ENCODE results near the gene DFFA. TPM values are rescaled to one million over a fixed set of nuclear protein-coding genes. Genes with fewer than 3 reads are reported as not detected.
"Not testable (repeated sequence)": the region's sequence is repeated elsewhere in the genome, so short reads cannot be mapped to it uniquely, and the experiment has no call there.

Gene DFFA
- total RNA-seq, 2 experiments from 2014 or later, result 102 to 103 TPM

DNA sequence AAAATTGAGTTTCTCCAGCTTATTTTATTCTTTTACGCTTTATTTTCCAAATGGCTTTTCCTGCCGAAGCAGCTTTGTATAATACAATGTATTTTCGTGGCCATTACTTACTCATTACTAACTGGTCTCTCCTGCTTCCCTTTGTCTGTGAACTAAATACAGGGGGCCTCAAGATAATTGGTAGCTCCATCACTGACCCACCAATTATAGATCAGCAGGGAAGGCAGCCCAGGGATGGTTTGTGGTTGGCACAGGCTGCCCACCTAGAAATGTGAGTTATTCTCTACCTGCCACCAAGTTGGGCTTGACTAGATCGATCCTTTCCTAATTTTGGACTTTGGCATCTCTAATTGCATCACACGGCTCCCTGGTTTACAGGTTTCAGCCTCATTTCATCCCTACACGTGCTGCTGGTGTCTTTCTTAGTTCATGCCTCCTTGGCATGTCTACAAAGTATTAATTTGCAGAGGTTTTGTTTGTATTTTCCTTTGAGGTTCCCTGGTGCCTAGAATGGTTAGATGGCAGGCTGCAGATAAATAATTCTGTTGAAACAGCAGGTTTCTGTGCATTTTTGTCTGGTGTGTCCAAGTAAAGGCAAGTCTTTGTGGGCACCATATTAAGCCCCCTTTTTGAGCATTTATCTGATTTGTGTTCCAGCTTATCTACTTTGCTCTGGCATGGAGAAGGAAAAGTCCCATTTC is 37.6 kb upstream of the DFFA start:
- Mint-ChIP-seq H3K27me3 (no peaks in the 10 kb centered on the region), H3K4me3 (peak overlapping the region; percentile 40), H3K36me3 (no peaks in the 10 kb centered on the region), H3K27ac (peak overlapping the region; percentile 91), H3K4me1 (peaks cover 63% of the 10 kb centered on the region), H3K9me3 (no peaks in the 10 kb centered on the region)
- DNase-seq, result no peak

DNA sequence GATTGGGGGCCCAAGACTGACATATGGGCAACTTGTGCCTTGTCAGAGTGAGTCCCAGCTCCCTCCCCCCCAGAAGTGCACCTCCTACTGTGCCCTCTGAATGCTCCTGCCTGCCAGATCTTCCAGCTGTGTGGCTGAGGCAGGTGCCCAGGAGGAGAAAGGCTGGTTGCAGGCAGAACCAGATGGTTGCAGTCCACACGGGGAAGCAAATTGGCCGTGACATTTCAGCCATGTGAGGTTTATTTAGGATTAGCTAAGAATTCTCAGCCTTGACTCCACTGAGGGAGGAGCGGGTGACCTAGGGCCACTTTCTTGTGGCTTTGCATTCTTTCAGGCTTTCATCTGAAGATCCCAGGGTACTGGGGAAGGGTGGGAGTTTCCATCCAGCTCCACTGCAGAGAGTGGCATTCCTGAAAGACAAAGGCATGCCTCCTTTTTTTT is 36.2 kb upstream of the DFFA start:
- no peaks in the 10 kb centered on the region for H3K27me3 Mint-ChIP-seq
- H3K4me3 Mint-ChIP-seq, result no peak overlapping the region
- DNase-seq, result no peak
- H3K36me3 Mint-ChIP-seq, result no peaks in the 10 kb centered on the region
- no peaks in the 10 kb centered on the region for H3K9me3 Mint-ChIP-seq
- H3K27ac Mint-ChIP-seq, result no peak overlapping the region
- peaks cover 54% of the 10 kb centered on the region for H3K4me1 Mint-ChIP-seq

DNA sequence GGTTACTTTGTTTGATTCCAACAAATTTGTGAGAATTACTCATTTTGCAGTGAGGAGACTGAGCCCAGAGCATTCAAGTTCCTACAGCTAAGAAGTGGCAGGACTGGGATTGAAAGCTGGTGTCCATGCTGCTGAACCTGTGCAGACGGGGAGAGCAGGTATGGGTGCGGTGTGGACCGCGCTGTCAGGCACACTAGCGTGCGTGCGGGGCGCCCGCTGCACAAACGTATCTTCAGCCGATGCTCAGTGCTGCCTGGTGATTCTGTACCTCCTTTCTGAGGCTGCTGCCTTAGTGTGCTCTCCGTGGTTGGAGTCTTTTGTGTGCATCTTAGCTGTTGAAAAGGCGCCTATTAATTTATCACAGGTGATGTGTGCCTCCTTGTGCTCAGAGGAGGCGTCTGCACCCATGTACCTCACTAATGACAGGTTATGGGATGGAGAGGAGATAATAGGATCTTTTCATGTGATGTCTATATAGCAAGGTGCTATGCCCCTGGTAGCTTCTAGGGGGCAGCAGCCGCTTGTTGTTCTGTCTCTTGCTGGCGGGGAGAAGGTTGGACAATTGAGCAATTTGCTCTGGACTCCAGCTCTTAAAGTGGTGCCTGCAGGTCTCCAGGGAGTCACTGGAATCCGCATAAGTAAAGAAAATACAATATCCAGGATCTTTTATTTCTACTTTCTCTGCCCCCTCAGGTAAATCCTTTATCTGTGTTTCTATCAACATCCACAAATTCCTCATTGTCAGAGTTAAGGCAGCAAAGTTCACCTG is 35.0 kb upstream of the DFFA start:
- peak; percentile 35 for DNase-seq
- no peaks in the 10 kb centered on the region for H3K9me3 Mint-ChIP-seq
- peaks cover 45% of the 10 kb centered on the region for H3K4me1 Mint-ChIP-seq
- H3K4me3 Mint-ChIP-seq, result no peak overlapping the region
- H3K27me3 Mint-ChIP-seq, result no peaks in the 10 kb centered on the region
- H3K36me3 Mint-ChIP-seq, result no peaks in the 10 kb centered on the region
- H3K27ac Mint-ChIP-seq, result no peak overlapping the region

DNA sequence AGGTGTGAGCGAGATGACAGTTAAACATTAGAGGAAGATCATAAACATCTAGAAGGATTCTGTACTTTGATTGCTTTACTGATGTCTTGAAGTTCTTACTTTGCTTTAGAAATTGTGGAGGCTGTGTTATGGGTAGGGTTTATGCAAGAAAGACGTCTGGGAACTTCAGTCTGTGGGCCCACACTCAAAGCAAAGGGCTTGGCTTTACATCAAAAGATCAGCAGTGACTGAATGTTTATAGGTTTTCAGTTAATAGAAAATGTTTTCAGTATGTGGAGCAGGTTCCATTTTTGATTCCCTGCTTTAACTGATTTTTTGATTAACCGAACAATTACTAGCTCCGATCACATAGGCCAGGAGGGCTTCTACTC is 34.3 kb upstream of the DFFA start:
- Mint-ChIP-seq H3K4me1 (peaks cover 44% of the 10 kb centered on the region), H3K9me3 (no peaks in the 10 kb centered on the region), H3K36me3 (no peaks in the 10 kb centered on the region), H3K27me3 (no peaks in the 10 kb centered on the region), H3K4me3 (no peak overlapping the region), H3K27ac (no peak overlapping the region)
- DNase-seq, result no peak

DNA sequence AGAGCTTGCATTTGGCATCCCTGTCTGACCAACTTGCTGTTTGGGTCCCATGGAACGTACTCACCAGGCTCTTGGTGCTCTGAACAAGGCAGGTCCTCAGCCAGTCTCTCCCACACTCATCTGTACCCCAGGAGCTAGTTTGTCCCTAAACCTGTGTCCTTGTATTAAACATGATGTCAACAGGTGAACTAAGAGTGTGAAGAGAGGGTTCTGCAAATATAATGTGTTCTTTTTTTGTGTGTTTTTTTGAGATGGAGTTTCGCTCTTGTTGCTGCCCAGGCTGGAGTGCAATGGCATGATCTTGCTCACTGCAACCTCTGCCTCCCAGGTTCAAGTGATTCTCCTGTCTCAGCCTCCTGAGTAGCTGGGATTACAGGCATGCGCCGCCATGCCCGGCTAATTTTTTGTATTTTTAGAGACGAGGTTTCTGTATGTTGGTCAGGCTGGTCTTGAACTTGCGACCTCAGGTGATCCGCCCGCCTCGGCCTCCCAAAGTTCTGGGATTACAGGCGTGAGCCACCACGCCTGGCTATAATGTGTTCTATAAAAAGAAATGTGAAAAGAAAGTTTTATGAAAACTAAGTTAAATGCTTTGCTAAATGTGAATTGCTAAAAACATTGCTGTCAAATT is 33.8 kb upstream of the DFFA start:
- H3K27me3 Mint-ChIP-seq, H3K4me3 Mint-ChIP-seq, H3K36me3 Mint-ChIP-seq, H3K27ac Mint-ChIP-seq, H3K9me3 Mint-ChIP-seq, DNase-seq: not testable (repeated sequence)
- peaks cover 39% of the 10 kb centered on the region for H3K4me1 Mint-ChIP-seq

DNA sequence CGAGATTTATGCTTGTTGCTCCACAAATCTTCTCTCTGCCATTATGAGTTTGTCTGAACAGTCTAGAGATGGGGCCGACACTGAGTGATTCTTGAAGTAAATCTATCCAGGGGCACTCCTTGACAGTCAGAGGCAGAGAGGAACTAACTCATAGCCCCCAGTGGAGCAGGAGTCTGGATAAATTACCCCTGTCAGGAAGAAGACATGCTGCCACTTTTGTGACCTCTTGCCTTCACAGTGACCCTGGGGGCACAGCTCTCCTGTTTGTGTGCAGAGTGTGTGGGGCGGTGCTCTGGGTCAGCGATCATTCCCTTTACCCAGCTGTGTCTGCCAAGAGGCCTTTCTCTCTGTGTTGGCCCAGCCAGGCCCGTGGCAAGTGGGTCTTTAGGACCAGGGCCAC is 31.9 kb upstream of the DFFA start:
- no peak for DNase-seq
- Mint-ChIP-seq H3K9me3 (no peaks in the 10 kb centered on the region), H3K27me3 (no peaks in the 10 kb centered on the region), H3K4me3 (no peak overlapping the region), H3K27ac (no peak overlapping the region), H3K4me1 (peaks cover 32% of the 10 kb centered on the region), H3K36me3 (peaks cover under 1% of the 10 kb centered on the region)

DNA sequence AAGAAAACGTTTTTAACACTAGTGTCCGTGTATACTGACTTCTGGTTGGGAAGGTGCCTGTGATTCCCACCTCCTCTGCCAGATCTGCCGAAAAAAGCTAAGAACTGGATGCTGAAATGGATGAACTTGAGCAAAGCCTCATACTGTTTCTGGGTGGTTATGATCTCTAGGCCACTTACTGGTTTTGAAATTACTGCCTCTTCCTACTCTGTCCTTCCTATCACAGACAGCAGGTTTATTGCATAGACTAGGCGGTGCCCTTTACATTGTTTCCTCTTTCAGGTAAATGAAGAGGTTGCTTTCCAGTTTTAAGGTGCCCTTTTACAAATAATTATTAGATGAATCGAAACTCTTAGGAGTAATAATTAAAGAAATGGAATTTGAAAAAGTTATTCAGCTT is 29.9 kb upstream of the DFFA start:
- no peak overlapping the region for H3K4me3 Mint-ChIP-seq
- peaks cover 43% of the 10 kb centered on the region for H3K4me1 Mint-ChIP-seq
- no peak for DNase-seq
- peaks cover 2% of the 10 kb centered on the region for H3K36me3 Mint-ChIP-seq
- no peaks in the 10 kb centered on the region for H3K27me3 Mint-ChIP-seq
- H3K9me3 Mint-ChIP-seq, result no peaks in the 10 kb centered on the region
- peak overlapping the region; percentile 16 for H3K27ac Mint-ChIP-seq

DNA sequence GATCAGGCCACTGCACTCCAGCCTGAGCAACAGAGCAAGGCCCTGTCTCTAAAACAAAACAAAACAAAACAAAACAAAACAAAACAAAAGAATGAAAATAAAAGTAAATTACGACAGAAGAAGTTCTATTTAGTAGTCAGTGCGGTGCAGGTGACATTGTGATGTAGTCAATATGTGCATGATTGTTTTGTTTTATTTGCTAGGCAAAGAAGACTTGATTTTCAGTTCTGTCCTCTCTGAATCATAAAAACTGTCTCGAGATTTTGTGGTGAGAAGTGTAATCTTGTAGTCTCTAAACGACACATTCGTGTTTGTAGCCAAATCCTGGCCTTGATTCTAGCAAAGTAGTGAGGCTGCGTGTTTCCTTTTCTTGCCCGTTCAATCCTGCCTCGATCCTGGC is 25.9 kb upstream of the DFFA start:
- peaks cover 59% of the 10 kb centered on the region for H3K4me1 Mint-ChIP-seq

DNA sequence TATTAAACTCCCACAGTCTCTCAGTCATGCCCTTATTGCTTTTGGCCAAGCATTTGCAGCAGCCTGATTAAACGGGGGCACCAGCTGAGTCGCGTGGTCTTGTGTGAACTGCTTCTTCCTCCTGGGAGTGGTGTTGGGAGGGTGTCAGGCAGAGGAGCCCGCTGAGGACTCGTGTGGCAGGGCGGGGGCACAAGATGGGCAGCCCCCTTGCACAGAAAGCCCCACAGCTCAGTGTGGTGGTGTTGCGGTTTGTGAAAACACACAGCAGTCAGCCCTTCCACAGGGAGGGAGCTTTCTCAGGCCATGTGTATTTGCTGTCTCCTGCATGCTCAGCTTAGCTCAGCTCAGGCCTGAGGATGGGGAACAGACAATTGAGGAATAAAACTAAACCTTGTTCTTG is 24.8 kb upstream of the DFFA start:
- Mint-ChIP-seq H3K9me3 (no peaks in the 10 kb centered on the region), H3K36me3 (peaks cover 7% of the 10 kb centered on the region), H3K27me3 (no peaks in the 10 kb centered on the region), H3K4me1 (peaks cover 56% of the 10 kb centered on the region), H3K27ac (no peak overlapping the region), H3K4me3 (no peak overlapping the region)
- DNase-seq, result no peak

More for the DNA sequence above, 25.9 kb upstream of the DFFA start:
- Mint-ChIP-seq H3K27ac (peak overlapping the region; percentile 22), H3K27me3 (no peaks in the 10 kb centered on the region), H3K4me3 (no peak overlapping the region), H3K36me3 (peaks cover 7% of the 10 kb centered on the region), H3K9me3 (no peaks in the 10 kb centered on the region)
- DNase-seq, result no peak

DNA sequence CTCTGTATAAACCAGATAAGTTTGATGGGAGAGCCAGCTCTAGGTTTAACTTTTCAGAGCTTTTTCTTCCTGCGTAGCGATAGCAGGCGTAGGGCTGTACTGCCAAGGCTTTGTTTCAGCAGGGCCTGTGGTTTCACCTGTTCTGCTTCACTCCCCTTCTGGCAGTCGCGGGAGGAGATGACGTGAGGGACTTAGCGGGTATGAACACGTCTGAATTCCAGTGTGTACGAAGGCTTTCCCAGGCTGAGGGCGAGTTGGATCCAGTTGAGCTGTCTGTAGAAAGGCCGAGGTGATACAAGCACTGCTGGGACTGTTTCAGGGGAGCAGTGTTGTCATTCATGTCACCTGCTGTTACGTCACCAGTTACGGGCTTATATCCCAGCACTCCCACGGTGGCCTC is 23.6 kb upstream of the DFFA start:
- Mint-ChIP-seq H3K27me3 (no peaks in the 10 kb centered on the region), H3K4me3 (peak overlapping the region; percentile 70), H3K4me1 (peaks cover 52% of the 10 kb centered on the region), H3K36me3 (peaks cover 7% of the 10 kb centered on the region), H3K27ac (peak overlapping the region; percentile 88), H3K9me3 (no peaks in the 10 kb centered on the region)
- peak; percentile 25 for DNase-seq

DNA sequence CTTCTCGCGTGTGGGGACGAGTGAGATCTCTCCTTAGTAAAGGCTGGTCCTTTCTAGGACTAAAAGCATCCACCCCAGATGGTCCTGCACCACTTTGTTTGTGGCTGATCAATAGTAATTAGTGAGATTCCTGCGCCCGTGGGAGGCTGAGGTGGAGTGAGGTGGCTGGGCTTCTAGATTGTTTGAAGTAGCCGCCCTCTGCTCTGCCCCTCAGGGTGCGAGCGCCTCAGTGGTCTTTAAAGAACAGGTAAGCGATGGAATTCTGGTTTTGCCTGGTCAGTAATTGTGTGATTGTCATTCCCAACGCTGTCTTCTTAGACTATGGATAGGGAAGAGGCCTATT is 23.1 kb upstream of the DFFA start:
- H3K4me3 Mint-ChIP-seq, result peak overlapping the region; percentile 70
- peaks cover 7% of the 10 kb centered on the region for H3K36me3 Mint-ChIP-seq
- no peak for DNase-seq
- H3K9me3 Mint-ChIP-seq, result no peaks in the 10 kb centered on the region
- H3K4me1 Mint-ChIP-seq, result peaks cover 49% of the 10 kb centered on the region
- no peaks in the 10 kb centered on the region for H3K27me3 Mint-ChIP-seq
- H3K27ac Mint-ChIP-seq, result peak overlapping the region; percentile 88

DNA sequence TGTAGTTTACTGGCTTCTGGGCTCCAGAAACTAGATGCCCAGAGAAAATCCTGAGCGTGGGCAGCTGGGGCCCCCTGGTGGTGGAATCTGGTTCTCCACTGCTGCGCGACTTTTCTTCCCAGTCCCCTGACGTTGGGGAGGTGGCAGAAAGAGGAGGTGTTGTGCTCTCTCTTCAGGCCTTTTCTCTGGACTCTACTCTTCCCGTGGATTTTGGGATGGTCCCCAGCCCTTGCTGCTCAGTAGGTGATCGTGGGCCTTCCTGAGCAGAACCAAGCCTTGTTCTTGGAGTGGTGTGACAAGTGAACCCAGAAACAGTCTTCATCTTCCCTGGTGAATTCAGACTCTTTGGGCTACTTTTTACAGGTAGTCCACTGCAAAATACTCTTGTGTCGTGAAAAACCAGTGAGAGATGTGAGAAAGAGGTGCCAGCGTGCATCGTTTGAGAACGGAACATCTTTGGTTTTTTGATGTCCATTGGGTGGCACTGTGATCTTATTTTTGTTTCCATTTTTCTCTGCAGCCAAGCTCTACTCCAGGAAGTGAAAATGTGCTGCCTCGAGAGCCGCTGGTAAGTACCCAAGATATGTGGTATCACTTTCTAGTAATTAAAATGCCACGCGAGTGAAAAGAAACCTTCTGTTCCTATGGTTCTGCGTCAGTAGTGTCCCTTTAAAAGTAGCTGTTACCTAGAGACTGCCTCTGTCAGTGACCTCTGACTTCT is 22.6 kb upstream of the DFFA start:
- peaks cover 7% of the 10 kb centered on the region for H3K36me3 Mint-ChIP-seq
- DNase-seq, result peak; percentile 75
- peak overlapping the region; percentile 88 for H3K27ac Mint-ChIP-seq
- peaks cover 48% of the 10 kb centered on the region for H3K4me1 Mint-ChIP-seq
- no peaks in the 10 kb centered on the region for H3K27me3 Mint-ChIP-seq
- peak overlapping the region; percentile 70 for H3K4me3 Mint-ChIP-seq
- no peaks in the 10 kb centered on the region for H3K9me3 Mint-ChIP-seq

DNA sequence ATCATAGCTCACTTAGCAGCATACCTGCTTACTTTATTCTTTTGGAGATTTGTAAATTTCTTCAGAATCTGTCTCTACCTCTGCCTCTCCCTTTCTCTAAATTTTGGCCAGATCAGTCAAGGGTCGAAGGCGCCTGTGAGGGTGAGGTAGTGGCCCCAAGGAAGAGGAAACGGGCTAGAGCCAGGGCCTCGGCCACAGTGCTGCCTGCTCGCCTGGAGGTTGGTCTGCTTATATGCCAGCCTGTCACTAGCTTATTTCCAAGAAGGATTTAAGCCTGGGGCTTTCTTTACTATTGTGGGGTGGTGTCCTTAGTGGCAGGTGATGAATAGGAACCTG is 22.1 kb upstream of the DFFA start:
- H3K4me3 Mint-ChIP-seq, result no peak overlapping the region
- peaks cover 49% of the 10 kb centered on the region for H3K4me1 Mint-ChIP-seq
- DNase-seq, result no peak
- peak overlapping the region; percentile 88 for H3K27ac Mint-ChIP-seq
- H3K36me3 Mint-ChIP-seq, result peaks cover 7% of the 10 kb centered on the region
- H3K9me3 Mint-ChIP-seq, result no peaks in the 10 kb centered on the region
- no peaks in the 10 kb centered on the region for H3K27me3 Mint-ChIP-seq

DNA sequence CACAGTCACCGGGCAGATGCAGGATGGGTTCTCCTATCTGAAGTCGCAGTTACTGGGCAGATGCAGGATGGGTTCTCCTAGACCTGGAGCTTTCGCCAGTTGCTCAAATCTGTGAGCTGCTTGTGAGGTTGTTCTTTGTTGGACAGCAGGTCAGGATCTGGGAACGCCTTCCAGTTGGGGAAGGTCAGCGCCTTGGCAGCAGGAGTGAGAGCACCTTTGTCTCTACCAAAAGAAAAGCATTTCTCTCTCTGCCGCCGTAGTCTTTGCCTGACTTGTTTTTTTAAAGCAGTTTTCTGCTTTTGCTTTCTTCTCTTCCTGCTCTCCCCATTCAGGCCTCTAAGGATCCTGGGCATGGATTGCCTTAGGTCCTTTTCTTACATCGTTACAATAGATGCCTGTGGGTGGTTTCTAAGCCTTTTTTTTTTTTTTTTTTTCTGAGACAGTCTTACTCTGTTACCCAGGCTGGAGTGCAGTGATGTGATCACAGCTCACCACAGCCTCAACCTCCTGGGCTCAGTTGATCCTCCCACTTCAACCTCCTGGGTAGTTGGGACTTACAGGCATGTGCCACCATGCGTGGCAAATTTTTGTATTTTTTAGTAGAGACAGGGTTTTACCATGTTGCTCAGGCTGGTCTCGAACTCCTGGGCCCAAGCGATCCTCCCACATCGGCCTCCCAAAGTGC is 18.1 kb upstream of the DFFA start:
- Mint-ChIP-seq H3K9me3 (no peaks in the 10 kb centered on the region), H3K36me3 (peaks cover 5% of the 10 kb centered on the region), H3K27ac (peak overlapping the region; percentile 42), H3K27me3 (no peaks in the 10 kb centered on the region), H3K4me1 (peaks cover 18% of the 10 kb centered on the region), H3K4me3 (no peak overlapping the region)
- DNase-seq, result no peak
